GM11168 (cell line): ENCODE measurements around the gene HDAC4.

Source experiments
- in situ Hi-C: fragments of 300-500 bp; cut with MboI; formaldehyde crosslinking; loops from one replicate; pipeline ENCODE4 v1.12.0; 2022; ENCODE audit warnings: low sequenced_read_pairs; ENCODE audit not compliant: unreplicated experiment

Gene HDAC4

GRCh38 chr2:239261796-239262483, 138.9 kb downstream of the HDAC4 start:
- in situ Hi-C loops = no loop called here

GRCh38 chr2:239261356-239261755, 139.5 kb downstream of the HDAC4 start:
- in situ Hi-C loops = no loop called here

GRCh38 chr2:239260546-239261327, 140.1 kb downstream of the HDAC4 start:
- in situ Hi-C loops = no loop called here

- in situ Hi-C loops = no loop called here
These were observed 141.1 kb downstream of the HDAC4 start for GRCh38 chr2:239259603-239260298.

GRCh38 chr2:239259173-239259572, 141.6 kb downstream of the HDAC4 start:
- in situ Hi-C loops = no loop called here

DNA sequence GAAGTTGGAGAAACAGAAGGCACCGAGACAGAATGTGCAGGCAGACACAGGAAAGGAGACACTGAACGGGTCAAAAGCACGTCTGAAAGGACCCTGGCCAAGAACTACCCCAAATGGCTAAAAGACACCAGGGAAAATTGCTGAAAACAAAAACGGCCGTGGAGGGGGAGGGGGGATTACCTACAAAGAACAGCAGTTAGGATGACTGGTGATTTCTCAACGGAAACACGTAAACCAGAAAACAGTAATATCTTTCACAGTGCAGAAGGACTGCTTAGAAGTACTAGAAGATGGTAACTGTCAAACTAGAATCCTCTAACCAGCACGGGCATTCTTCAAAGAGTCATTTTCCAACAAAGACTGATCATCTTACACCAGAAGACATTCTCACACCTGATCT, 142.6 kb downstream of the HDAC4 start:
- in situ Hi-C loops = no loop called here

DNA sequence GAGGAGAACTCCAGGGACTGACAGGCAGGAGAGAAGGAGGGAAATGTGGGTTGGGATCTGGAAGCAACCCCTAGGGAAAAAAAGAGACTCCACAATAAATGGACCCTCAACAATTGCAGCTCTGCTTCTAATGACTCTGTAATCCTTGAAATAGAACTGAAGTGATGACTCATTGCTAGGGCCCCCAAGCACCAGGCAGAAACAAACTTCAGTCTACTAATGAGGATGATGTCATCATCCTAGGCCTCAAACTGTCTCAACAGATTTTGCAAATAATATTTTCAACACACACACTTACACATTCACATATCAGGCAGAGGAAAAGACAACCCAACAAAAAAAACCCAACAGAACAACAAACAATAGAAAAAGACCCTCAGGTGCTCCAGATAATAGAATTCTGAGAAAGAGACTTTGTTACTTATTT, 143.3 kb downstream of the HDAC4 start:
- in situ Hi-C loops = no loop called here

- in situ Hi-C loops = no loop called here
These were observed 144.5 kb downstream of the HDAC4 start for GRCh38 chr2:239256350-239256743.

- in situ Hi-C loops = no loop called here
These were observed 145.0 kb downstream of the HDAC4 start for GRCh38 chr2:239255628-239256349.

DNA sequence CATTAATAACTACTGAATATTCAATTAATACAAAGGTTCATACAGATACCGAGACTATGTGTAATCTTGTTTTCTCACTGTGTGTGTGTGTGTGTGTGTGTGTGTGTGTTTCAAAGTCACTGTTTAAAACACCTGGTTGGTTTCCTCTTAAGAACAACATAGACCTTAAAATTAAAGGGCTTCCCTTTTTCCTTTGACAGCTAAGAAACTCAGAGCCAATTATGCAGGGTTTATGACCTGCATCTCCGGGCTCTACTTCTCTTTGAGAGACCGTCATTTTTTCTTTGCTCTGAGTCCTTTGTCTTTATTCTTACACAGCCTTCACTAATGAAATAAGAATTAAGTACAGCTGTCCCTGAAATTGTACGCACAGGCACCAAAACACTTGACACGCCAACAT, 145.6 kb downstream of the HDAC4 start:
- in situ Hi-C loops = no loop called here

- in situ Hi-C loops = no loop called here
These were observed 147.0 kb downstream of the HDAC4 start for GRCh38 chr2:239253701-239254436.

DNA sequence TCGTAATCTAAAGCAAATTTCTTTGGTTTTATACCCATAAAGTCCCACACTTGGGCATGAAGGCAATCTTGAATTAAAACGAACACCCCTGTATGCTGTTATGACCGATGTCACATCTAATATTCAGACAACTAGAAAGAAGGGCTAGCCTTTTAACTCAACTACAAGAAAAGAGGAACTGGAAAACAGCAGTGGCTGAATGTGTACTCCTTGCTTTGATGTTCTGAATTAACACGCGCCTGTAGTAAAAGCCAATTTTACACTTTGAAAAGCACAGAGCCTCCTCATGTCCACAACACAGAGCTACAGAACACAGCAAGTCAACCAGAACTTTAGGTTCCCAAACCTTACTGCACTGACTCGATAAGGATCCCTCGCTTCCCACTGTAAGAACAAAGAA, 147.6 kb downstream of the HDAC4 start:
- in situ Hi-C loops = no loop called here

- in situ Hi-C loops = no loop called here
These were observed 148.0 kb downstream of the HDAC4 start for GRCh38 chr2:239252801-239253200.

DNA sequence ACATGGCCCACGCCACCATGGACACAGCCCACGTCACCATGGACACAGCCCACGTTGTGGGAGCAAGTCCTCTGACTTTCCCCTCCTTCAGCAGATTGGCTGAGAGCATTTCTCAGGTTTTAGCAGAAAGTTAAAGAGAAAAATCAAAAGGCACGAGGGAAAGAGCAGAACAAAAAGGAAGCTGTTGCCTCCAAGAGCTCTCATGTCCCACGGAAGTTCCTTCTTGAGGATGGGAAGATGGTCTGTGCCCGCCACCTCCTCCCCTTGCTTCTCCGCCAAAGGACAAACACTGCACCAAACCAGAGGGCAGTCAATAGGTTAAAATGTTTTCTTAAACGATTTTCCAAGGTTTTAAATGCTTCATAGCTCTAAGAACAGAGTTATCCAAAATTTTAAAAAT, 148.4 kb downstream of the HDAC4 start:
- in situ Hi-C loops = no loop called here

DNA sequence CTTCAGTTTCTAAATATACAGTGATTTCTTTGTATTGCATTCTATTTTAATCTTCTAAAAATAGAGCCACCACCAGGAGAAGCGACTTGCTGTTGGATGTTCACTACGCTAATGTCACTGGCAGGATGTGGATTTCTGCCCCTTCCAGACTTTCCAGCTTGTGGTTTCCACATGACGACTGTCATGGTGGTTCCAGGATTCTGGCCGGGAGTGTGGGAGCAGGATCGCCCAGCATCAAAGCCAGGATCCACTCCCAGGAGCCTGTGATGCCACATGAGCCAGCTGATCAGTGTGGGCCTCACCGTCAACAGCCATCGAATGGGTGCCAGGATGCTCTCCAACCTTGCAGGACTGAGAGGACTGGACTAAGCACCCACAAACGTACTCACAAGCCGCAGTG, 148.8 kb downstream of the HDAC4 start:
- in situ Hi-C loops = no loop called here

DNA sequence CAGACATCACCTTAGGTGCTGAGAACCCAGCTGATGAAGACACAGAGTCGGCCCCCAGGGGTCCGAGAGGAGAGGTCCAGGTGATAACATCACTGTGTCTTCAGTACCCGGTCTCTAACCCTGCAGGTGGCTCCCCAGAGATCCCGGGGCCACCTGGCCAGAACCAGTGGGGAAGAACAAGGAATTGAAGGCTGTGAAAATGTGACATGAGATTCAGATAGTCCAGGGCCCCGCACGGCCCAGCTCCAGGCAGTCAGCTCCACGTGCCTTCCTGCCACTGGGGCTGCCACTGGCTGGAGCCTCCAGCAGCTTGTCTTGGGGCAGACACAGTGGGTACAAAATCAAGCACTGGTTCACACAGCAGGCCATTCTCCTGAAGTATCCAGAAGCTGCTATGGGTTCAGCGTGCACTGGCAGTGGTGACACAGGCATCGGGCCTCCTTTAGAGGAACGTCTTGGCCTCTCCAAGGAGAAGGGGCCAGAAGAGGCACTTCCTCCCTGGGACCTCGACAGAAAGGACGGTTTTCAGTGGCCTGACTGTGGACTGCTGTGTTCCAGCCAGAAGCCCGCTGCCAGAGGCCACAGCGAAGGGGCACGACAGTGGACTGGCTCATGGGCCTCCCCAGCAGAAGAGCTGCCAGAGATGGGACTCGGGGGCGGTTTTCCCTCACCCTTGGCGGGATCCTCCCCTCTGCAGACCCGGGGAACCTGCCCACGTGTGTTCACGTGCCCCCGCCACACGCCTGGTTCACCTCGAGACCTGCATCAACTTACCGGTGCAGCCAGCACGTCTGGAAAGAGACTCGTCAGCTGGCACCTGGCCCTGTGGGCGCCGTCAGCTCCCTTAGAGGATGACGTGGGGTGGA, 150.4 kb downstream of the HDAC4 start:
- in situ Hi-C loops = no loop called here

GRCh38 chr2:239249776-239250175, 151.0 kb downstream of the HDAC4 start:
- in situ Hi-C loops = no loop called here

GRCh38 chr2:239249048-239249447, 151.8 kb downstream of the HDAC4 start:
- in situ Hi-C loops = no loop called here
